Endometrium (tissue), 2 donors: ENCODE measurements around the gene ARID3B.

Experiments used
- FAIRE-seq: peaks from 2 replicates; lab custom pipeline; 2012; peaks lifted over from hg19 to GRCh38; lab: Jason Lieb, UNC
- donor health status: control.
- donor health status: control.

Gene ARID3B

DNA sequence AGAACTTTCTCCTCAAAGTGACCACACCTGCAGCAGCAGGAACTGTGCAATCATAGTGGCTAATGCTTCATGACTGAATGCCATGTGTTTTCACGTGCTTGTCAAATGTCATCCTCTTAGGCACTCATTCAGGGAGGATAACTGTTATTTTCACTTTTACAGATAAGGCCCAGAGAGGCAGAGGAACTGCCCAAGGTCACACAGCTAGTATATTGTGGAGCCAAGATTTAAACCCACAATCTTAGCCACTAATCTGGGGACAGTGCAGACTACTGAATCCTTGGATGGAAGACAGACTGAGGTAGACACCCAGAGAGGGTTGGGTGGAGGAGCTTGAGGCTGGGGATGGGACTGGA, 64.8 kb downstream of the ARID3B start:
- no peak for FAIRE-seq

DNA sequence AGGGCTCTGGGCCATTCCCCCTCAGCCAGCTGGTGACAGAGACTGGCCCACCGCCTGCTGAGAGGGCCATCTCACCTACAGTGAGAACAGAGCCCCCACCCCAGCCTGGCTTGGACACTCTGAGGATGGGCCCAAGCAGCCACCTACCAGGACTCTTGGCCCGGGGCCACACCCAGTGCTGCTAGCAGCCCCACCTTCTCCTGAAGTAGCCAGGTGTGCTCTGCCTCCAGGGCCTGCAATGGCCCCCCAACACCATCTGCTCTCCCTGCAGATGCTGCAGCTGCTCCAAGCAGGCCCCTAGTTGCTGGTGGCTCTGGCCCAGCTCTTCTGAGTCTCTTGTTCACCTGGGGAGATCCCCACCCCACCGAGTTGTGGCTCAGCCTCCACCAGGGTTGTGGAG, 67.8 kb downstream of the ARID3B start:
- no peak for FAIRE-seq

GRCh38 chr15:74609938-74610301, 68.9 kb downstream of the ARID3B start:
- no peak for FAIRE-seq

- no peak for FAIRE-seq
These were observed 69.4 kb downstream of the ARID3B start for GRCh38 chr15:74610302-74610951.

DNA sequence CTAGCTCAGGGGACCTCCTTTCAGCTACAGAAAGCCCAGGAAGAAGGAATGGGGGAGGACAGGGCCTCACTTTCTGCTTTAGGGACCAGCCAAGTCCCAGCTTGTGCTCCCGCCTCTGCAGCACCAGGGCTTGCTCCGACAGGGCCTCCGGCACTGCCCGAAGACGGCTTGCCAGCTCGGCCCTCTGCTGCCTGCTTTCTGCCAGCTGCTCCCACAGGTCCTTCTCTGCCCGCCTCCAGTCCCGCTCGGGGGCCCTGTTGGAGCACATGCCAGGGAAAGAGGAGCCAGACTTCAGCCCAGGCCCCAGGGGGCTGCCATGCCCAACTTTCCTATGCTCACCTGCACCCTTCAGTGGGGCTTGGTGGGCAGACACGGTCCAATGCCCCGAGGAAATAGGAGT, 70.3 kb downstream of the ARID3B start:
- FAIRE-seq: no peak

- no peak for FAIRE-seq
These were observed 70.8 kb downstream of the ARID3B start for GRCh38 chr15:74611834-74612233.

- FAIRE-seq: no peak
These were observed 71.7 kb downstream of the ARID3B start for GRCh38 chr15:74612677-74613076.

DNA sequence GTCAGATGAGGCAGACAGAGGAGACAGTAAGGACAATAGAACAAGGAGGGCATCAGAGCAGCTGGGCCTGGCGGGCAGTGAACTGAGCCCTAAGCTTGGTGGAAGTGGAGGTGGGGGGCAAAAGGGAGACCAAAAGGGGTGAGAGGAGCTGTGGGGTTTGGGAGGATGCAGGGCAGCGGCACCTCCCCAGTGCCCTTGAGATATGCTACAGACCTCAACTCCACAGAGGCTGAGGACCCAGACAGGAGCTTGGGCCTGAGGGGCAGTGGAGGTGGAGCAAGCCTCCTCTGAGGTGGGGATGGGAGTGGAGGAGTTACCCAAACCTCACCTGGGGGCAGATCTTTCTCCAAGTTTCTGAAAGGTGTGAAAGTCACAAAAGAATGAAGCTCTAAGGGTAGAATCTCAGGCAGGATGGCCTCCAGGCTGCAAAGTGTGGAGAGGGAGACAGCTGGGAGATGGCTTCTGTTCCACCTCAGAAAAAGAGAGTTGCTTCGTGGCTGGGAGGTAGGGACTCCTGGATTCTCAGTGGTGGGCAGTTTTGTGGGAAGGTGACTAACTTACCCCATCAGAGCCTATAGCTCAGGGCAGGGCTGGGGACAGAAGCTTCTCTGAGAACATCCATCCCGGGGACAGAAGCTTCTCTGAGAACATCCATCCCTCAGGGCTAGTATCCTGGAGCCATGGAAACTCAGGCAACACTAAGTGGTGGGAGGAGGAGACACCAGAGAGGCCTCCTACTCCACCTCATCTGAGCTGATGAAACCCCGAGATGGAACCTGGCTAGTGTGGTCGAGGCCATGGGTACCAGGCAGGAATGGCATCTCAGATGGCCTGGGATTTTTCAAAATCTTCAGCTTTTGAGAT, 72.3 kb downstream of the ARID3B start:
- FAIRE-seq: no peak

DNA sequence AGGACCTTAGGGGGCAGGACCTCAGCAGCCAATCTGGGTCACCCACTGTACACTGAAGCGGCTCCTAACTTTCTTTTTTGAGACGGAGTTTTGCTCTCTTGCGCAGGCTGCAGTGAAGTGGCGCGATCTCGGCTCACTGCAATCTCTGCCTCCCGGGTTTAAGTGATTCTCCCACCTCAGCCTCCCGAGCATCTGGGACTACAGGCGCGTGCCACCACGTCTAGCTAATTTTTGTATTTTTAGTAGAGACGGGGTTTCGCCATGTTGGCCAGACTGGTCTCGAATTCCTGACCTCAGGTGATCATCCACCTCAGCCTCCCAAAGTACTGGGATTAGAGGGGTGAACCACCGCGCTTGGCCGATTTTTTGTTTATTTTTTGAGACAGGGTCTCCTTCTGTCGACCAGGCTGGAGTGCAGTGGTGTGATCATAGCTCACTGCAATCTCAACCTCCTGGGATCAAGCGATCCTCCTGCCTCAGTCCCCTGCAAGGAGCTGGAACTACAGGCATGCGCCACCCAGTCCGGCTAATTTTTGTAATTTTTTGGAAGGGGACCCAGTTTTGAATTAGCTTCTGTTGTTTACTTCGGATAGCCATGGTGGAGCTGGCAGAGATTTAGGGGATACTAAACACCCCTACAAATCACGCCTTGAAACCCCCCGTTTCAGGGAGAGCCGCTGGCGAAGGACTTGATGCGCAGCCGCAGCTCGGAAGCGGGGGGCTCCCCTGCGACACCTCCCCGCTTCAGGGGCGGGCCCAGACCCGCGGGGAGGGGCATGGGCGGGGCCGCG, 73.1 kb downstream of the ARID3B start:
- FAIRE-seq: no peak

DNA sequence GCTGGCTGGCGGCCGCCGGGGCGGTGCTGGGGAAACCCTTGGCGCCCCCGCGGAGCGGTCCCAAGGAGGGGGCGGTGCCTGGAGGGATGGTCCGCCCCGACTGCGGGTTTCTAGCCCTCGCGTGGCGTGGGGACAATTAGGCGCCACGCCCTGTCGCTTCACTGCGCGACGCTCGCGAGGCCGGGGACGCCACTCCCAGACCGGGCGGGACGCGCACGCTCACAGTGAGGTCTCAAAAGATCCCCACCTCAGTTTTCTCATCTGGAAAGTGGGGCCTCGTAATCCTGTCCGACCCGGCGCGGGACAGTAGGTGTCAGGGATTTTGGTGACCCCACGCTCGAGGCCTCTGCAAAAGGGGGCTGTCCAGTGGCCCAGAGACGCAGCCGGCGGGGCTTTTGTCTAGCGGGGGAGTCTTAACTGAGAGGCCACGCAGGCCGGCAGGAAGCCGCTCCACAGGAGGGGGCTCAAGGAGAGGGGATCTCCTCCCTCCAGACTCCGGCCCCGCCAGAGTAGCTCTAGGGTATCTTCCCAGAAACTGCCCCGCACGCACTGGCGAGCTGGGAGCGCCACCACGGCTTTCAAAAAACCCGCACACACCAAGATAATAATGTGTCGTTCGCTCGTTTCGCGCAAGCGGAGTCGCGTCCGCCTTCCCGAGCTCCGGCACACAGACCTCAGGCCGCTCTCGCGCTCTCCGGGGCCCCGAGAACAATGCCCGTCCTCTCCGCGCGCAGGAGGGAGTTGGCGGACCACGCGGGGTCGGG, 73.9 kb downstream of the ARID3B start:
- FAIRE-seq: no peak

GRCh38 chr15:74615508-74616365, 74.7 kb downstream of the ARID3B start, which contains the start of gene CLK3:
Gene CLK3, plus strand, starts transcription at chr15:74615836. Its CDS starts 3,361 bp downstream, at chr15:74619197.
- no peak for FAIRE-seq

GRCh38 chr15:74616366-74616939, 75.4 kb downstream of the ARID3B start:
- FAIRE-seq: no peak

DNA sequence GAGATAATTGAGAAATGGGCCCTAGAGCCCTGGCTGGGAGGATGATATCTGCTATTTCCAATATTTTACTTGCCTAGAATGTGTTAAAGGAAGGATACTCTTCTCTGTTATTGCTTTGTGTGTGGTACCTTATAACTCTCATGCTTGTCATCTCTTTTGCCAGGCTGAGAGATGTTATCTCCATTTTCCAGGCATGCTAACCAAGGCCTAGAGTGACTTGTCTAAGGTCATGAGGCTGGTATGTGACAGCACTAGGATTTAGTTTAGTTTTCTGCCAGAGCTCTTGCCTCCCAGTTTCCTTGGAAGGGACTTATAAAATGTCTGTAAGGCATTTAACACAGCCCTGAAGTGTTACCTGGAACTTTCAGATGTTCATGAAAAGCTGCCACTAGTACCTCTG, 76.0 kb downstream of the ARID3B start:
- FAIRE-seq: no peak

DNA sequence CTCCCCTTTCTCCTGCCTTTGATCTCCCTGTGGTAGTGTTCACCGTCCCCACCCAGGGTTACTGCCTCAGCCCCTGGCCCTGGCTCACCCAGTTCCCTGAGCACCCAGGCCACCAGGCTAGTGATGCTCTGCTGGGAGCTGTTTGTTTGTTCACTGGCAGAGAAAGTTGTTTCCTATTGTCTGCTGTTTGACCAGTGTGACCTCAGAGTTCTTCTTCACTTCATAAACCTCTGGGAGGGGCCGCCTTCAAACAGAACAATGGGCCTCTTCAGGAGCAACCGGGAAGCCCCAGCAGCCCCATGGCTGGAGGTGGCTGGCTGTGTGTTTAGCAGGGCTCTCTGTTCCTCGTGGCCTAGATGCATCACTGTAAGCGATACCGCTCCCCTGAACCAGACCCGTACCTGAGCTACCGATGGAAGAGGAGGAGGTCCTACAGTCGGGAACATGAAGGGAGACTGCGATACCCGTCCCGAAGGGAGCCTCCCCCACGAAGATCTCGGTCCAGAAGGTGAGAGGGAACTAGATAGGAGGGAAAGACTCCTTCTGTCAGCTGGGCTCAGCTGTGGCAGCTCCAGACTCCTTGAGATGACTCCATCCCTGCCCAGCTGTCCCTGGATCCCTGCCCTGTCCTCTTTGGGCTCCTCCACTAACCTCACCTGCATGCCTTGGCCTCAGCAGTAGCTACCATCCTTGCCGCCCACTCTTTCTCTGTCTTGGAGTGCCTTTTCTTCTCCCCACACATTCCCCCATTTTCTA, 78.0 kb downstream of the ARID3B start:
- no peak for FAIRE-seq

DNA sequence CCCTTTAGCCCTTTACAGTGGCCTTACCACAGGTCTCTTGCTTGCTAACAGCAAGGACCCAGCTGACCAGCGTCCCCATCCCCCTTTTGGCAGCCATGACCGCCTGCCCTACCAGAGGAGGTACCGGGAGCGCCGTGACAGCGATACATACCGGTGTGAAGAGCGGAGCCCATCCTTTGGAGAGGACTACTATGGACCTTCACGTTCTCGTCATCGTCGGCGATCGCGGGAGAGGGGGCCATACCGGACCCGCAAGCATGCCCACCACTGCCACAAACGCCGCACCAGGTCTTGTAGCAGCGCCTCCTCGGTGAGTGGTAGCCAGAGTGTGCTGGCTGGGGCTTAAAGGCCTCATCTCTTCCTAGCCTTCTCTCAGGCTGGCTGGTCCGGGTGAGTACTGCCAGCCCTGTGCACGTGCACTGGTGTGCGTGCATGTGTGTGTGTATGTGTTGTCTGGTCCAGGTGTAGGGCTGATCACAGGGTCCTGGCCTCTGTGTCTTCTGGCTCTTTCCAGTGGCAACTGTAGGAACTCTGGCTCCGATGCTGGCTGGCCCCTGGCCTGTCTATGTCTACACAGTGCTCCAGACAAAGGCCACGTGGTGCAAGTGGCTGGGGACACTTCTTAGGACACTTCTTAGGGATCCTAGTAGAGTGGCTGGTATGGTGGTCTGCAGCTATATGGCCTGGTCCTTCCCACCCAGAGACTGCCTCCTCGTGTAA, 79.1 kb downstream of the ARID3B start:
- no peak for FAIRE-seq

DNA sequence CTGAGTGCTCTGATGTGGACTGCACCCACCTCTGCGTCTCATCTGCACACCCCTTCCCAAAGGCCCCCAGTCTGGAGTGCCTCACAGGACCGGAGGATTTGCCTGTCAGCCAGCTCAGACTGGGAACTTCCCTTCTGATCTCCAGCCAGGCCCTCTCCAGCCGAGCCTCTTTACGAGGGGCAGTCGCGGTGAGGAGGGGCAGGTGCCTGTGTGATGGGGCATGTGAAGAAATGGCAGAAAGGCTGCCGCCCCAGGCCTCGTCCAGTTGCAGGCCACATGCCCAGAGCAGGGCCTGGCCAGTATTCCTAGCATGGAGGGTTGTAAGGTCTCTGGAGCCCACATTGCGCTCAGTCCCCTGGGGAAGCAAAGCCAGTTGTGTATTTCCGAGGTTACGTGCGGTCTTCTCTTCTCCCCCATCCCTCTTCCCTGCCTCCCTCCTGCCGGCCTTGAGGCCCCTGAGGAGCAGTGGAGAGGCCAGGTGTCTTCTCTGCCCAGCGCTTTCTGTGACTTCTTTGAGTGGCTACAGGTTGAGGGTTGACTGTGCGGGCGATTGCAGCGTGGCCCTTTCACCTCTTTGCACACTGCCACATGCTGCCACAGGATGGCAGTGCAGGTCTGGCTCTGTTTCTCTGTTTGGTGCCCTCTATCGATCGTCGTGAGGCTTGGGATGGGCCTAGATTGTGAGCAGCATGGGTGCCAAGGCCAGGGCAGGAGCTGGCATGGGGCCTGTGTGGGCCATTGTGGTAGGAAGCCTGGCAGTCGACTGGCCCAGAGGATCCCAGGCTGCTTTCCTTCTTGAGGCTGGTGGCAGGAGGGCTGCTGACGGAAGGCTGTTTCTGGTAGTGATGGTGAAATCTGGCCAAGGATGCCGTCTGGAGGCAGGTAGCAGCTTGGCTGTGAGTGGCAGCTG, 79.9 kb downstream of the ARID3B start:
- FAIRE-seq: no peak

DNA sequence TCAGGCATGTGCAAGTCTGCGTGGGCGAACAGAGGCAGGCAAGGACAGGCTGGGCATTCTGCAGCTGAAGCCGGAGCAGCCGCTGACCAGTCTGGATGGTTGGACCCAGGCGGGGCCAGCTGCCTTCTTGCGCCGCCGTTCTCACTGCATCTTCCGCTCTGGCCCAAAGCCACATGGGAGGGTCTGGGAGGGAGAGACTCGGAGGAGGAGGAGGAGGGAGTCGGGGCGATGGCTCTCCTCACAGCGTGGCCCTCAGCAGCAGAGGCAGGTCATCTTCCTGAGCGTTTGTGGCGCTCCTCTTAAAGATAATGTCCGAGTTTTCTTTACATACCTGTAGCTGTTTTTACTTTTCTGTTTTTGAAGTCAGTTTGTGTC, 80.5 kb downstream of the ARID3B start:
- FAIRE-seq: no peak

DNA sequence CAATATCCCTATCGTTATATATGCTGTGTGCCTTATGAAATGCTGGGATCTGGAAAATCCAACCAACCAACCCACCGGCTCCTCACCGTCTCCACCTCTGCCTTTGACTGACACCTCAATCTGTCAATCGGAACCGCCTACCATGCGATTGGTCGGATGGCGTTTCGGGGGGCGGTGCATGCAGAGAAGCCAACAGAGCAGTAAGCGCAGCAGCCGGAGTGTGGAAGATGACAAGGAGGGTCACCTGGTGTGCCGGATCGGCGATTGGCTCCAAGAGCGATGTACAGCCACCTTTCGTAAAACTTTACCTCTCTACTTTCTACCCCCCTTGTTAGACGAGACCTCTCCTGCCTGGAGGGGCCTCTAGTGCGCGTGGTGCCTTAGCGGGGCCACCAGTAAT, 80.9 kb downstream of the ARID3B start:
- no peak for FAIRE-seq
